Measurements from ENCODE around the gene CHMP1B.

CHMP1B gene

GRCh38 chr18:11868230-11868629 is 17.0 kb downstream of the CHMP1B start:
- H3K36me3 ChIP-seq (ENCODE audit: control insufficient read depth in 2 of 2, insufficient read depth in 2 of 2, low read length in 2 of 2), result peaks cover 2% of the 10 kb centered on the region in 2 donors
- H3K9me3 ChIP-seq (ENCODE audit: control insufficient read depth in 2 of 2, low read length in 2 of 2), result no peaks in the 10 kb centered on the region
- no peak overlapping the region for H3K9ac ChIP-seq (ENCODE audit: low read length in 2 of 2)
- H3K4me1 ChIP-seq (ENCODE audit: control insufficient read depth, insufficient read depth, low read length), result no peaks in the 10 kb centered on the region
- no peak overlapping the region for H3K4me3 ChIP-seq (ENCODE audit: low read length in 2 of 2)
- H3K27me3 ChIP-seq (ENCODE audit: control insufficient read depth in 1 of 2, insufficient read depth in 2 of 2, low read length in 2 of 2), result no peaks in the 10 kb centered on the region
- H3K27ac ChIP-seq (ENCODE audit: low read length), result no peak overlapping the region

GRCh38 chr18:11871501-11871900 is 20.3 kb downstream of the CHMP1B start:
- Histone ChIP-seq H3K36me3 (ENCODE audit: control insufficient read depth in 2 of 2, insufficient read depth in 2 of 2, low read length in 2 of 2) (peaks cover 2 to 5% of the 10 kb centered on the region in 2 donors), H3K4me3 (ENCODE audit: low read length in 2 of 2) (no peak overlapping the region), H3K27me3 (ENCODE audit: control insufficient read depth in 1 of 2, insufficient read depth in 2 of 2, low read length in 2 of 2) (no peaks in the 10 kb centered on the region), H3K4me1 (ENCODE audit: control insufficient read depth, insufficient read depth, low read length) (no peaks in the 10 kb centered on the region), H3K9ac (ENCODE audit: low read length in 2 of 2) (no peak overlapping the region), H3K9me3 (ENCODE audit: control insufficient read depth in 2 of 2, low read length in 2 of 2) (no peaks in the 10 kb centered on the region), H3K27ac (ENCODE audit: low read length) (no peak overlapping the region)

GRCh38 chr18:11872479-11873136 is 21.4 kb downstream of the CHMP1B start:
- H3K27me3 ChIP-seq (ENCODE audit: control insufficient read depth in 1 of 2, insufficient read depth in 2 of 2, low read length in 2 of 2), result no peaks in the 10 kb centered on the region
- peaks cover 2 to 8% of the 10 kb centered on the region in 2 donors for H3K36me3 ChIP-seq (ENCODE audit: control insufficient read depth in 2 of 2, insufficient read depth in 2 of 2, low read length in 2 of 2)
- H3K9me3 ChIP-seq (ENCODE audit: control insufficient read depth in 2 of 2, low read length in 2 of 2), result no peaks in the 10 kb centered on the region
- no peak overlapping the region for H3K4me3 ChIP-seq (ENCODE audit: low read length in 2 of 2)
- no peaks in the 10 kb centered on the region for H3K4me1 ChIP-seq (ENCODE audit: control insufficient read depth, insufficient read depth, low read length)
- no peak overlapping the region for H3K27ac ChIP-seq (ENCODE audit: low read length)
- no peak overlapping the region for H3K9ac ChIP-seq (ENCODE audit: low read length in 2 of 2)

GRCh38 chr18:11873670-11874340 is 22.6 kb downstream of the CHMP1B start:
- Histone ChIP-seq H3K4me3 (ENCODE audit: low read length in 2 of 2) (no peak overlapping the region), H3K9me3 (ENCODE audit: control insufficient read depth in 2 of 2, low read length in 2 of 2) (no peaks in the 10 kb centered on the region), H3K36me3 (ENCODE audit: control insufficient read depth in 2 of 2, insufficient read depth in 2 of 2, low read length in 2 of 2) (peaks cover 0 to 9% of the 10 kb centered on the region in 2 donors), H3K27me3 (ENCODE audit: control insufficient read depth in 1 of 2, insufficient read depth in 2 of 2, low read length in 2 of 2) (no peaks in the 10 kb centered on the region), H3K9ac (ENCODE audit: low read length in 2 of 2) (no peak overlapping the region), H3K27ac (ENCODE audit: low read length) (no peak overlapping the region), H3K4me1 (ENCODE audit: control insufficient read depth, insufficient read depth, low read length) (no peaks in the 10 kb centered on the region)

GRCh38 chr18:11874676-11875075 is 23.5 kb downstream of the CHMP1B start:
- Histone ChIP-seq H3K9ac (ENCODE audit: low read length in 2 of 2) (no peak overlapping the region), H3K4me3 (ENCODE audit: low read length in 2 of 2) (no peak overlapping the region), H3K27me3 (ENCODE audit: control insufficient read depth in 1 of 2, insufficient read depth in 2 of 2, low read length in 2 of 2) (no peaks in the 10 kb centered on the region), H3K27ac (ENCODE audit: low read length) (no peak overlapping the region), H3K4me1 (ENCODE audit: control insufficient read depth, insufficient read depth, low read length) (no peaks in the 10 kb centered on the region), H3K9me3 (ENCODE audit: control insufficient read depth in 2 of 2, low read length in 2 of 2) (no peaks in the 10 kb centered on the region), H3K36me3 (ENCODE audit: control insufficient read depth in 2 of 2, insufficient read depth in 2 of 2, low read length in 2 of 2) (peaks cover 0 to 9% of the 10 kb centered on the region in 2 donors)

- no peak overlapping the region for H3K9ac ChIP-seq (ENCODE audit: low read length in 2 of 2)
- H3K9me3 ChIP-seq (ENCODE audit: control insufficient read depth in 2 of 2, low read length in 2 of 2), result no peaks in the 10 kb centered on the region
- H3K27ac ChIP-seq (ENCODE audit: low read length), result no peak overlapping the region
- H3K4me3 ChIP-seq (ENCODE audit: low read length in 2 of 2), result no peak overlapping the region
- no peaks in the 10 kb centered on the region for H3K27me3 ChIP-seq (ENCODE audit: control insufficient read depth in 1 of 2, insufficient read depth in 2 of 2, low read length in 2 of 2)
- peaks cover 0 to 18% of the 10 kb centered on the region in 2 donors for H3K36me3 ChIP-seq (ENCODE audit: control insufficient read depth in 2 of 2, insufficient read depth in 2 of 2, low read length in 2 of 2)
- H3K4me1 ChIP-seq (ENCODE audit: control insufficient read depth, insufficient read depth, low read length), result no peaks in the 10 kb centered on the region
These were observed 26.4 kb downstream of the CHMP1B start for GRCh38 chr18:11877497-11878135.

GRCh38 chr18:11880586-11881304 is 29.5 kb downstream of the CHMP1B start:
- Histone ChIP-seq H3K4me1 (ENCODE audit: control insufficient read depth, insufficient read depth, low read length) (no peaks in the 10 kb centered on the region), H3K4me3 (ENCODE audit: low read length in 2 of 2) (no peak overlapping the region), H3K9me3 (ENCODE audit: control insufficient read depth in 2 of 2, low read length in 2 of 2) (no peaks in the 10 kb centered on the region), H3K36me3 (ENCODE audit: control insufficient read depth in 2 of 2, insufficient read depth in 2 of 2, low read length in 2 of 2) (peaks cover 13 to 31% of the 10 kb centered on the region in 2 donors), H3K9ac (ENCODE audit: low read length in 2 of 2) (no peak overlapping the region), H3K27me3 (ENCODE audit: control insufficient read depth in 1 of 2, insufficient read depth in 2 of 2, low read length in 2 of 2) (no peaks in the 10 kb centered on the region), H3K27ac (ENCODE audit: low read length) (no peak overlapping the region)

- H3K9me3 ChIP-seq (ENCODE audit: control insufficient read depth in 2 of 2, low read length in 2 of 2), result no peaks in the 10 kb centered on the region
- H3K27ac ChIP-seq (ENCODE audit: low read length), result no peak overlapping the region
- H3K9ac ChIP-seq (ENCODE audit: low read length in 2 of 2), result no peak overlapping the region
- H3K4me1 ChIP-seq (ENCODE audit: control insufficient read depth, insufficient read depth, low read length), result no peaks in the 10 kb centered on the region
- no peaks in the 10 kb centered on the region for H3K27me3 ChIP-seq (ENCODE audit: control insufficient read depth in 1 of 2, insufficient read depth in 2 of 2, low read length in 2 of 2)
- no peak overlapping the region for H3K4me3 ChIP-seq (ENCODE audit: low read length in 2 of 2)
- peaks cover 28 to 36% of the 10 kb centered on the region in 2 donors for H3K36me3 ChIP-seq (ENCODE audit: control insufficient read depth in 2 of 2, insufficient read depth in 2 of 2, low read length in 2 of 2)
These were observed 31.4 kb downstream of the CHMP1B start for GRCh38 chr18:11882636-11883035.

- H3K4me3 ChIP-seq (ENCODE audit: low read length in 2 of 2), result no peak overlapping the region
- H3K27me3 ChIP-seq (ENCODE audit: control insufficient read depth in 1 of 2, insufficient read depth in 2 of 2, low read length in 2 of 2), result no peaks in the 10 kb centered on the region
- H3K9me3 ChIP-seq (ENCODE audit: control insufficient read depth in 2 of 2, low read length in 2 of 2), result no peaks in the 10 kb centered on the region
- H3K36me3 ChIP-seq (ENCODE audit: control insufficient read depth in 2 of 2, insufficient read depth in 2 of 2, low read length in 2 of 2), result peaks cover 33 to 41% of the 10 kb centered on the region in 2 donors
- no peaks in the 10 kb centered on the region for H3K4me1 ChIP-seq (ENCODE audit: control insufficient read depth, insufficient read depth, low read length)
- no peak overlapping the region for H3K27ac ChIP-seq (ENCODE audit: low read length)
- H3K9ac ChIP-seq (ENCODE audit: low read length in 2 of 2), result no peak overlapping the region
These were observed 31.9 kb downstream of the CHMP1B start for GRCh38 chr18:11883153-11883552.

- Histone ChIP-seq H3K4me3 (ENCODE audit: low read length in 2 of 2) (no peak overlapping the region), H3K36me3 (ENCODE audit: control insufficient read depth in 2 of 2, insufficient read depth in 2 of 2, low read length in 2 of 2) (peaks cover 41 to 51% of the 10 kb centered on the region in 2 donors), H3K27ac (ENCODE audit: low read length) (no peak overlapping the region), H3K4me1 (ENCODE audit: control insufficient read depth, insufficient read depth, low read length) (no peaks in the 10 kb centered on the region), H3K9me3 (ENCODE audit: control insufficient read depth in 2 of 2, low read length in 2 of 2) (no peaks in the 10 kb centered on the region), H3K27me3 (ENCODE audit: control insufficient read depth in 1 of 2, insufficient read depth in 2 of 2, low read length in 2 of 2) (no peaks in the 10 kb centered on the region), H3K9ac (ENCODE audit: low read length in 2 of 2) (no peak overlapping the region)
These were observed 33.3 kb downstream of the CHMP1B start for GRCh38 chr18:11884396-11885030.
